HG02623 (cell line): Measurements from ENCODE around the gene AMPD1.

ENCODE experiments used
- ATAC-seq: cut with Tn5 transposase; IDR thresholded peaks from one replicate; pipeline ENCODE4 v1.9.1; 2021; ENCODE audit warnings: moderate library complexity; ENCODE audit not compliant: unreplicated experiment

The AMPD1 gene

DNA sequence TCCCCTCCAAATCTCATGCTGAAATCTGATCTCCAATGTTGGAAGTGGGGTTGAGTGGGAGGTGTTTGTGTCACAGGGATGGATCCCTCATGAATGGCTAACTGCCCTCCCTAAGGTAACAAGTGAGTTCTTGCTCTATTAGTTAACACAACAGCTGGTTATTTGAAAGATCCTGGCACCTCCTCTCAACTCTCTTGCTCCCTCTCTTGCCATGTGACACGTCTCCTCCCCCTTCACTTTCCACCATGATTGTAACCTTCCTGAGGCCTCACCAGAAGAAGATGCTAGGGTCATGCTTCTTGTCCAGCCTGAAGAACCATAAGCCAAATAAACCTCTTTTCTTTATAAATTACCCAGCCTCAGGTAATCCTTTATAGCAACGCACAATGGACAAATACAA, 54.0 kb downstream of the AMPD1 start:
- no peak for ATAC-seq

- no peak for ATAC-seq
These were observed 56.4 kb downstream of the AMPD1 start for GRCh38 chr1:114638910-114639309.

GRCh38 chr1:114632427-114632826, 62.9 kb downstream of the AMPD1 start:
- ATAC-seq: no peak

DNA sequence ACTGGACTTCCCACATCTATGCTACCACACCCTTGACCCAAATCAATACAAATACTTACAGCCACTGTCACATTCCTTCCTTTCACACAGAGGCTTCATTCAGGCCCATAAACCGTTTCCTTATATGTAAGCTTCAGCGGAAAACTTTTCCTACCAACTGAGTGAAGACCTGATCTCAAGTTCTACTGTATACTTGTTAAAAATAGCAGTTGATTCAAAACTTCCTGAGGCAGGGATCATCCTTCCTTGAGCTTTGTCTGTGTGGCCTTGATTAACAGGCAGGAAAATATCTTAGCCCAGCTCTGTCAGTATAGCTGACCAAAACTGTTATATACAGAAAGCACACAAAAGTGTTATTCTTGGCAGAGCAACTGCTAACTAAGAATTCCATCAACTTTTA, 68.2 kb downstream of the AMPD1 start:
- no peak for ATAC-seq

- ATAC-seq: no peak
These were observed 72.0 kb downstream of the AMPD1 start for GRCh38 chr1:114623364-114623763.
